IPS DF 6.9 (cell line): ENCODE measurements around the gene SIRT2.

Source experiments
- DNase-seq: peaks from one replicate; pipeline ENCODE4 v3.0.0-alpha.2; 2013; ENCODE audit warnings: low read depth, low spot score
- H3K27ac ChIP-seq: one replicate; pipeline ENCODE4 v1.5.1; 2013; ENCODE audit warnings: low read length, control low read depth
- H3K27me3 ChIP-seq: 2 replicates; pipeline ENCODE4 v1.6.1; 2013; ENCODE audit warnings: mild to moderate bottlenecking, low read length; ENCODE audit not compliant: control insufficient read depth, insufficient read depth
- H3K36me3 ChIP-seq: 2 replicates; pipeline ENCODE4 v1.6.1; 2013; ENCODE audit warnings: low read length; ENCODE audit not compliant: control insufficient read depth, insufficient read depth
- H3K4me1 ChIP-seq: 2 replicates; pipeline ENCODE4 v1.6.1; 2013; ENCODE audit warnings: low read length; ENCODE audit not compliant: control insufficient read depth, insufficient read depth
- H3K4me3 ChIP-seq: 2 replicates; pipeline ENCODE4 v1.5.1; 2013; ENCODE audit warnings: mild to moderate bottlenecking, low read length
- H3K9me3 ChIP-seq: 2 replicates; pipeline ENCODE4 v1.6.1; 2013; ENCODE audit warnings: low read length, inconsistent platforms; ENCODE audit not compliant: control insufficient read depth, insufficient read depth
- whole genome bisulfite sequencing: extraction: QIAGEN DNeasy Blood & Tissue Kit; methylation state at CpG from one replicate; pipeline ENCODE4 v1.1.7; 2013; ENCODE audit warnings: mixed read lengths, missing lambda C conversion rate; ENCODE audit not compliant: insufficient read length, insufficient coverage; 5-methylcytosine and 5-hydroxymethylcytosine counted together

The SIRT2 gene

DNA sequence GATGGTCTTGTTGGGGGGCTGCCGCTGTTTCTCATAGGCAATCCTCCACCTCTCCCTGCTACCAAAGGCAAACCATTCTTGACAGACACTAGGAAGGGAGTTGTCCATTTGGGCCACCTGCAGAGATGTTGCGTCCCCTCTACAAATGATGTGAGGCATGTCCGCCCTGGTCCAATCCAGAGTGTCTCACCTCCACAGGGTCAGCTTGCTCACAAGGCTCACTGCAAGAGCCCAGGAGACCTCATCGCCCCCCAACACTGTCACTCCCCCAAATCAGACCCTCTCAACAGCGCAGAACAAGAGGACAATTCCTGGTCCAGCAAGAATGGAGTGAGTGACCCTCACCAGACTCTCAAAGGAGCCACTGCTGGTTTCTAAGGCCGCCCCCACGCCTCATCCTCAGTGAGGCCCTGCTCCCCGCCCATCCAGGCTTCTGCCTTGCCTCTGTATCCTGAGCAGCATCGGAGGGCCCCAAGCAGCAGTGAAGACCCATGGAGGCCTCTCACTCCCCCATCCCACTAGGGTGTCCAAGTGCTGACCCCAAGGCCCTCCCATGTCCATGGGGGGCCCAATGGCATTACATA, 56.2 kb downstream of the SIRT2 start:
- Histone ChIP-seq H3K27me3 (no peaks in the 10 kb centered on the region), H3K36me3 (peaks cover 83% of the 10 kb centered on the region), H3K9me3 (no peaks in the 10 kb centered on the region), H3K4me3 (no peak overlapping the region), H3K4me1 (no peaks in the 10 kb centered on the region), H3K27ac (no peak overlapping the region)
- no peak for DNase-seq
- no CpG with 5 or more reads among the region's 9 CpGs for WGBS

DNA sequence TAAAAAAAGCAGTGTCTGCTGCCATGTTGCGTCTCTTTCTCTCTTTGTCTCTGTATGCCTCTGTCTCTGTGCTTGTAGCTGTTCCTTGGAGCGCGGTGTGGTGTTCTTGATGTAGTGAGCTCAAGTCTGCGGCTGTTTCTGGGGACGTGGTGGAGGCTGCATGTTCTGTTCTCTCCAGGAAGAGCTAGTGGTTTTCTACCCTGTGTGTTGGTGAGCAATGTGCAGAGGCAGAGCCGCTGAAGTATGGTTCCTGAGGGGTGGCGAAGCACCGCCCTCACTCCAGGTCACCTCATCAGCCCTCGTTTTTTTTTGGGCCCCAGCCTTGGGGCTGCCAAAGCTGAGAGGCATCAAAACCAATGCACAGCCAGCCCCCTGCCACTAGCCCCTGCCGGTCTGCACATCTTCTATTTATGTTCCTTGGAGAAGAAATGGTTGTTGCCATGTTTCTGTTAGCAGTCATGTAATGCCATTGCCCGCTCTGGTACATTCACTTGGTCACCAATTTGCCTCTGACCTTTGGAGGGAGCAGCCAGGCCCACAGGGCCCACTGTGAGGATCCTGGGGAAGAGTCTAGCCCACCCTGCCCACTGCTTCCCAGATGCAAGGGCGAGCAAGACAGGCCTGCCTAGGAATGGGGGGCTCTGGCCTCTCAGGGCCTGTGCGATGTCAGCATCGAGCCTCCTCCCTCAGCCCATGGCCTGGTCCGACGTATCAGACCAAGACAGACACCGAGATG, 56.8 kb downstream of the SIRT2 start:
- DNase-seq = no peak
- Histone ChIP-seq H3K36me3 (peaks cover 89% of the 10 kb centered on the region), H3K9me3 (no peaks in the 10 kb centered on the region), H3K27ac (no peak overlapping the region), H3K4me3 (no peak overlapping the region), H3K27me3 (no peaks in the 10 kb centered on the region), H3K4me1 (no peaks in the 10 kb centered on the region)
- no CpG with 5 or more reads among the region's 17 CpGs for WGBS

DNA sequence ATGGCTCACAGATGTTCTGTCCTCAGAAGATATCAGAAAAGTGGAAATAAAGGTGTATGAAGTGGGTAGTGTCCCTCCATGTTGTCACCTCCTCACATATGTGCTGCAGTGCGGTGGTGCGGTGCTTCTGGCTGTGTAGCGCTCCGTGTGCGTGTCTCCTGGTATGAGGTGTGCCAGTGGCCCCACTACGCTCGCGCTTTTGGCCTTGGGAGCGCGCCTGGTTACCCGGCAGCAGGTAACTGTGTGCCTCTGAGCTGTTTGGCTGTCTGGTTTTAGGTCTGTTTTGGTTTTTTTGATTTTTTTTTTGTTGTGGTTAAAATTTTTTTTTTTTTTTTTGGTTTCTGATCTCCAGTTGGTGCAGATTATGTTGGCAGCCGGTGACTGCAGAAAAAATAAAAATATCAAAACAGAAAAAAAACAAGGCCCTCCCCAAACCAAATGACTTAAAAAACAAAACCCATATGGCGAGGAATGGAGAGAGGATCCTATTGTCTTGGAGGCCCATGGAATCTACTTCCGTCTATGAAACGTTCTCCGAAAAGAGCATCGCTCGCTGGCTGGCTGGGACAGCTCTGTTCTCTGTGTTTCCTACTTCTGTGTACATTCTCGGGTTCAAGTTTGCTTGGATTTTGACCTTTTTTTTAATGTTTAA, 57.5 kb downstream of the SIRT2 start:
- H3K4me3 ChIP-seq = no peak overlapping the region
- no peaks in the 10 kb centered on the region for H3K27me3 ChIP-seq
- WGBS = no CpG with 5 or more reads among the region's 19 CpGs
- DNase-seq = no peak
- peaks cover 89% of the 10 kb centered on the region for H3K36me3 ChIP-seq
- no peak overlapping the region for H3K27ac ChIP-seq
- H3K4me1 ChIP-seq = no peaks in the 10 kb centered on the region
- no peaks in the 10 kb centered on the region for H3K9me3 ChIP-seq

DNA sequence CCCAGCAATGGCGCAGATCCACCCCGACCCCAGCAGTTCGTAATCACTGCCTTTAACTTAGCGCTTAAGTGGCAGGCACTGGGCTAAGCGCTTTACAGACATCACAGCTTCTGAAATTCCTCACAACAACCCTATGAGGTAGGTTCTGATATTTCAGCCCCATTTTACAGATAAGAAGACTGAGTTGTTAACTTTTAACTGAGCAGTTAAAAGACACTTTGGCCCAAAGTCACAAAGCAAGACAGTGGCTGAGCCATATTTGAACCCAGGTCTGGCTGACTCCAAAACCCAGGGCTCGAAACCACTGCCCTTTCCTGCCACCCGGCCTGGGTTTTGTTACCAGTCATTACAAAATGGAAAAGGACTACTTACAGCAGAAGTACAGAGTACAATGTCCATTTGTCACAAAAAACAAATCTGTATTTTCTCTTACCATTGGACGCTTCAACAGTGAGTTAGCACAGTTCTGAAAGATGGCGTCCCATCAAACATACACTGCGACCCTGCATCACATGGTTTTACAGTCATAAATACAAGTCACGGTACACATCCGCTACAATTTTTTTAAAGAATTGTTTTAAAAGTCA, 58.1 kb downstream of the SIRT2 start:
- Histone ChIP-seq H3K27ac (no peak overlapping the region), H3K36me3 (peaks cover 88% of the 10 kb centered on the region), H3K4me1 (no peaks in the 10 kb centered on the region), H3K4me3 (no peak overlapping the region), H3K9me3 (no peaks in the 10 kb centered on the region), H3K27me3 (no peaks in the 10 kb centered on the region)
- WGBS = no CpG with 5 or more reads among the region's 12 CpGs
- DNase-seq = no peak

DNA sequence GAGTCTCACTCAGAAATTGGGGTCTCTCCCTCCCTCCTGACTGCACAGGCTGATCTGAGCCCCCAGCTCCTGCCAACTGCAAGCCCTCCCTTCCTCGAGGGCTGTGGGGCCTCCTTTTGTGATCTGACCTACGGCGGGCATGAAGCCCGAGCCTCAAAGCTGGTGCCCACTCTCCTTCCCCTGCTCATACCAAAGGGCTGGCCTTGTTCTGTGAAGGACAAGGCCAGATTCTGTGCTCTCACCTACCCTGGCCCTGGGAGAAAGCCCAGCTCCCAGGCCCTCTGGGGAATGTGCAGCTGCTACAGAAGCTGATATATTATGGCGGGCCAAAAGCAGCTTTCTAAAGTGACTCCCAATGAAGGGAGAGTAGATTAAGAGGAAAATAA, 58.8 kb downstream of the SIRT2 start:
- no peak for DNase-seq
- no peak overlapping the region for H3K4me3 ChIP-seq
- no peaks in the 10 kb centered on the region for H3K9me3 ChIP-seq
- H3K27me3 ChIP-seq = no peaks in the 10 kb centered on the region
- H3K27ac ChIP-seq = no peak overlapping the region
- no peaks in the 10 kb centered on the region for H3K4me1 ChIP-seq
- peaks cover 85% of the 10 kb centered on the region for H3K36me3 ChIP-seq
- no CpG with 5 or more reads among the region's 5 CpGs for WGBS

DNA sequence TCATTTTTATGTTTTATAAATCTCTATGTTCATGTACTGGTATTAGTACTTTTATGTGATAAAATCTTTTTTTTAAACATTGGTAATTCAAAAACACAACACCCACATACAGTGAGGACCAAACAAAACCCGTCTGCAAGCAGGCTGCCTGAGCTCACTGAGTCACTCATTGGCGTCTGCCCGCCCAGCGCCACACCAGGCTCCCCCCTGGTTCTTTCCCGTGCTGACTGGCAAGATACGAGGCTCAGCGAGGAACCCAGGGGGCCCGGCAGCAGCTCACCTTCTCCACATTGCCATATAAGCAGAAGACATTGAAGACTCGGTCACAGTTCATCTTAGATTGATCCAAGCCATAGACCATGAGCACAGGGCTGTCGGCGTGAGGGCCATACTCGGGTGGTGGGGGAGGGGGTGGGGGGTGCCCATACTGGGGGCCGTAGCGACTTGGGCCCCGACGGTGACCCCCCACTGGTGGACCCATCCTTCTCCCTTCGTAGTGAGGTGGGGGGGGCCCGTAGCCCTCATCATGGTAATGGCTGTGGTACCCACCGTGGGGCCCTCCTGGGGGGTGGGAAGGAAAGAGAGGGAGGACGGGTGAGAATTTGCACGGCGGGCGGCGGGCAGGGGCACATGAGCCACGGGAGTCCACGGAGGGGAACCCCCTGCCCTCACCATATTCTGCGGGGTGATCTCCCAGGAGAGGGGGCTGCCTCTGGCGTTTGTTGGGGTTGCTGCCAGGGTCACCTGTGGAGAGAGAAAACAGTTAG, 59.4 kb downstream of the SIRT2 start:
- Histone ChIP-seq H3K36me3 (peaks cover 82% of the 10 kb centered on the region), H3K27me3 (no peaks in the 10 kb centered on the region), H3K27ac (no peak overlapping the region), H3K4me1 (no peaks in the 10 kb centered on the region), H3K4me3 (no peak overlapping the region), H3K9me3 (no peaks in the 10 kb centered on the region)
- no peak for DNase-seq
- WGBS = no CpG with 5 or more reads among the region's 28 CpGs

DNA sequence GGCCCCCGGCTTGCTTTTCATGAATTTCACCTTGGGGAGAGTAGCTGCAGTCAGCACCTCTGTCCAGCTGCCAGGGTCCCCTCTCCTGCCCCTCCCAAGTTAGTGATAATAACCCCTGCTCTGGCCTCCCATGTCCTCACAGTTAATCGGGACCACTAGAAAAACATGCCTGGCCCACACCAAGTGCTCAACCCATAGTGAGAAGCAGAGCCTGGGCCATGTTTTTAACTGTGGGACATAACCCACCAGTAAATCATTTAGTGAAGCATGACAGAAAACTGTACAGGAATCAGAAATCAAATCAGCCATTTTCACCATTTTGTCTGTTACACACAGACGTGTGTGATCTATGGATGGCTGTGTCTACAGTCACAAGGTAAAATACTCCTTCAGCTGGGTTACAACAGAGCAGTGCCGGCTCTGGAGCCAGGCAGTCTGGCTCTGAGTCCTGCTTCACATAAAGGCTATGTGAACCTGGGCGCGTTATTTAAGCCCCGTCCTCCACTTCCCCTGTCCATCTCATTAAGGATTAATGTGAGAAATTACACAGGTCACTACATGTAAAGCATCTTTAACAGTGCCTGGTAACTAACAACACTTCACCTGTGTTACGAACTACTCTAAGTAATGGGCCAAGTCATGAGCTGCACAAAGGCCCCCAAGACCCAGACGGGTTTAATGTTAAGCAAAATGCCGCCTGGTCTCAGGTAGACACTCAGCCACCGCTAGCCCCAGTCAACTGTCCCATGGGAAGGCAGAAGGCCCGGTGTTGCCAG, 60.2 kb downstream of the SIRT2 start:
- no peak for DNase-seq
- Histone ChIP-seq H3K36me3 (peaks cover 75% of the 10 kb centered on the region), H3K27me3 (no peaks in the 10 kb centered on the region), H3K4me3 (no peak overlapping the region), H3K27ac (no peak overlapping the region), H3K4me1 (no peaks in the 10 kb centered on the region), H3K9me3 (no peaks in the 10 kb centered on the region)
- WGBS = no CpG with 5 or more reads among the region's 12 CpGs

DNA sequence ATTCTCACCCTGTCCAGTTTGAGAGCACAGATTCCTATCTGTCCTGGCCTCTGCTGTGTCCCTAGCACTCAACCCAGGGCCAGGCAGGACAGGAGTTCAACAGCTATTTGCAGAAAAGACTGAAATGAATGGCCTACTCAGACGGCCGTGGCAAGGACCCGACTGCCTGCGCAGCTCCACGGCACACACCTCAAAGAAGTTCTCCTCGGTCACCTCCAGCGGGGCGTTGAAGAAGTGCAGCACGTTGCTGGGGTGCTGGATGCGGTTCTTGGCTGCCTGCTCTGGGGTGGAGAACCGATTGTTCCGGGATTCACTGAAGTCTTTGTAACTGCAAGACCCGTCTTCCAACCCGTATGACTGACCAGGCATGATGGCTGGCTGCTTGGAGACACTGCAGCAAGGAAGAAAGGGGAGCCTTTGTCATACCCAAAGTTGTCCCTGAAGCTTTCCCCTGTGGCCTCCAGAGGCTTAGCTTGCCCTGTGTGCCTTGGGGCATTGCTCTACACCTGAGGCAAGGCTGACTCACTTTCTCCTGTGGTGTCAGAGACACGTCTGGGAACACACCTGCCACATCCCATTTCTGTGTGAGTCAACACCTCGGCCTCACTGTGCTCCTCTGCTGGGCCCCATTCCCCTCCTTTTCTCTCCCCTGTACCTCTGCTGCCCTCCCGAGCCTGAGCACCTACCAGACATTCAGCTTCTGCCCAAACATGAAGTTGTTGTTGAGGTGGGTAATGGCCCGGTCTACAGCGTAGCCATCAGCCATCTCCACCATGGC, 61.0 kb downstream of the SIRT2 start:
- no CpG with 5 or more reads among the region's 19 CpGs for WGBS
- Histone ChIP-seq H3K27me3 (no peaks in the 10 kb centered on the region), H3K4me1 (no peaks in the 10 kb centered on the region), H3K36me3 (peaks cover 67% of the 10 kb centered on the region), H3K9me3 (no peaks in the 10 kb centered on the region), H3K27ac (no peak overlapping the region), H3K4me3 (no peak overlapping the region)
- DNase-seq = no peak

DNA sequence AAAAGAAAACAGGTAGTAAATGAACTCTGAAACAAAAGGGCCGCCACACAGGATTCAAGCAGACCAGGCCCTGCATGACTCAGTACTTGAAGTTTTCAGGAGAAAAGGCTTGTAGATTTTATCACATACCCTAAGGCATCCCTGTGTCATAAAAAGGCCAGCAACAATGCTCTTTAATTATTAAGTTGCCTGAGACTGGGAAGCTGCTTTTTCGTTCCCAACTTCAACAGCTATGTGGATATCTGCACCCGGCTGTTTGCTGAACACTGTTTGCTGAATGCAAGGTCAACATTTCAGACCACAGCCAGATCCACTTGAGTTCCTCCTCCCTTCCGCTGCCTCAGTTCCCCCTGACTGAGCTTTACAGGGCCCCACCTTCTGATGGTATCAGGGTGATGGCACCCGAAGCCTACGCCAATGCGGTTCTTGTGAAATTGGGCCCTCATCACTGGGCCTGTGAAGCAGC, 61.7 kb downstream of the SIRT2 start:
- WGBS = no CpG with 5 or more reads among the region's 7 CpGs
- Histone ChIP-seq H3K27ac (no peak overlapping the region), H3K27me3 (no peaks in the 10 kb centered on the region), H3K4me3 (no peak overlapping the region), H3K9me3 (no peaks in the 10 kb centered on the region), H3K4me1 (no peaks in the 10 kb centered on the region), H3K36me3 (peaks cover 60% of the 10 kb centered on the region)
- DNase-seq = no peak
